Mammary epithelial cell (primary cell): Measurements from ENCODE around the gene DPF3.

Source experiments
- CTCF ChIP-seq, 2 donors: IDR thresholded peaks in 1 of 2; conservative IDR thresholded peaks in 1 of 2; 2 replicates each; pipeline ENCODE4 v1.5.1; 2011 to 2012; ENCODE audit warnings: inconsistent platforms in 2 of 2, low read length in 2 of 2, mild to moderate bottlenecking in 2 of 2, control low read depth in 1 of 2, low read depth in 1 of 2; ENCODE audit not compliant: insufficient read depth in 1 of 2; ENCODE audit errors: extremely low read depth in 1 of 2
- EZH2 ChIP-seq: IDR thresholded peaks from 2 replicates; pipeline ENCODE4 v1.6.1; 2012; ENCODE audit warnings: low read length, inconsistent platforms, borderline replicate concordance

GRCh38 chr14:72736786-72737559 lies 156.9 kb downstream of the DPF3 start:
- TF ChIP-seq CTCF (conservative IDR thresholded peaks at IDR 0.05 in 1 of 2, IDR thresholded peaks at IDR 0.05 in 1 of 2; ENCODE audit: extremely low read depth in 1 of 2, insufficient read depth in 1 of 2, low read depth in 1 of 2, low read length in 2 of 2) (no peak), EZH2 (no peak)
